HS-5 (cell line): ENCODE results near the gene EXTL1.

Experiments used
- DNase-seq: peaks from one replicate; pipeline ENCODE4 v3.0.0-alpha.2; 2012; ENCODE audit warnings: low read depth

Gene EXTL1

GRCh38 chr1:25997828-25998761, 23.5 kb upstream of the EXTL1 start, which contains the start of gene PAFAH2:
TSS of gene PAFAH2 (minus strand) at chr1:25998063. CDS start at chr1:25990816, 7,247 bp downstream.
- peak; percentile 99 for DNase-seq

GRCh38 chr1:25999041-25999800, 22.4 kb upstream of the EXTL1 start:
- no peak for DNase-seq

- DNase-seq, result no peak
These were observed 18.3 kb upstream of the EXTL1 start for GRCh38 chr1:26003262-26003661.

- DNase-seq, result no peak
These were observed 17.8 kb upstream of the EXTL1 start for GRCh38 chr1:26003756-26004155.

- DNase-seq, result no peak
These were observed 16.0 kb upstream of the EXTL1 start for GRCh38 chr1:26005434-26006105.

GRCh38 chr1:26006710-26007109, 14.9 kb upstream of the EXTL1 start:
- no peak for DNase-seq

GRCh38 chr1:26009796-26010447, 11.7 kb upstream of the EXTL1 start:
- no peak for DNase-seq

GRCh38 chr1:26010825-26011224, 10.8 kb upstream of the EXTL1 start:
- DNase-seq, result no peak

GRCh38 chr1:26012864-26013263, 8.7 kb upstream of the EXTL1 start:
- no peak for DNase-seq

GRCh38 chr1:26014179-26014578, 7.4 kb upstream of the EXTL1 start:
- DNase-seq, result no peak

- no peak for DNase-seq
These were observed 6.2 kb upstream of the EXTL1 start for GRCh38 chr1:26015358-26015757.

GRCh38 chr1:26016258-26016952, 5.2 kb upstream of the EXTL1 start:
- no peak for DNase-seq

- no peak for DNase-seq
These were observed 4.5 kb upstream of the EXTL1 start for GRCh38 chr1:26016953-26017545.

- DNase-seq, result no peak
These were observed 4.0 kb upstream of the EXTL1 start for GRCh38 chr1:26017606-26018005.

GRCh38 chr1:26019641-26020315, 1.8 kb upstream of the EXTL1 start:
- peak; percentile 48 for DNase-seq

GRCh38 chr1:26020330-26020768, 1.2 kb upstream of the EXTL1 start:
- DNase-seq, result no peak

GRCh38 chr1:26020941-26021646, 481 bp upstream of the EXTL1 start:
- no peak for DNase-seq

- DNase-seq, result no peak
These were observed 817 bp downstream of the EXTL1 start for GRCh38 chr1:26022404-26022779.

GRCh38 chr1:26023009-26023408, 1.4 kb downstream of the EXTL1 start:
- no peak for DNase-seq

GRCh38 chr1:26023826-26024225, 2.3 kb downstream of the EXTL1 start:
- DNase-seq, result no peak
